CD4-positive, alpha-beta T cell treated with Interleukin-6 at 100 ng/mL for 8 hours (primary cell): ENCODE measurements around the gene LRP1.

ENCODE experiments used
- DNase-seq: peaks from one replicate; pipeline ENCODE4 v3.0.0-alpha.2; 2020; ENCODE audit warnings: mixed read lengths, low spot score

LRP1 gene

DNA sequence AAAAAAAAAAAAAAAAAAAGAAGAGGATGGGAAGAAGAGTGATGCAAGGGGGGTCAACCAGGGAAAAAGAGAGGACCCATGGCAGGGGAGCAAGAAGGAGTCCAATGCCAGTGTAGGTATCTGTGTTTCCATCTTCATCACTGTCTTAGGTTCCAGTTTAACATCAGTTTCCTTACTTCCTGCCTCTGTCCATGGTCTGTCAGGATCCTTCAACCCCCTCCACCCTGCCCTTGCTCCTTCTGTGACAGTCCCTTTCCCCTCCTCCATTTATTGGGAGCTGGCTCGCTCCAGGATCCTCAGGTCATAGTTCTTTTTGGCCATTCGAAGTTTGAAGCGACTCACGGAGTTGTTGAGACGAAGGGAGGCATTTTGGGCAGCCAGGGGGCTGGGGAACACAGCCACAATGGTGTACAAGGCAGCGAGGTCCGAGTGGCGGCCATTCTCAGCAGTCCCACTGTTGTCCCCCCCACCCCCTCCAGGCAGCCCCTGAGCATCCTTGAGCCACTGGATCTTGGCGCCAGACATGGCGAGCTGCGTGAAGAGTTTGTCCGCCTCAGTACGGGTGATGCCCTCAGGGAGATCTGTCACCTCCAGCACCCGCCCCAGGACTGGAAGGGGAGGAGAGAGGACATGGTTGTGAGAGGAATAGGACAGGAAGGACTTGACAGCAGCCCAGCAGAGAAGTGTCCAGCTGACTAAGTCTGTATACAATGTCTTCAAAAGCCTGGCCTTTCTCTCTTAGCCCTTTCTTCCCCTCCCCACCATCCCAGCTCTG, 126.4 kb downstream of the LRP1 start:
- DNase-seq = no peak

GRCh38 chr12:57255916-57256315, 127.6 kb downstream of the LRP1 start:
- no peak for DNase-seq

DNA sequence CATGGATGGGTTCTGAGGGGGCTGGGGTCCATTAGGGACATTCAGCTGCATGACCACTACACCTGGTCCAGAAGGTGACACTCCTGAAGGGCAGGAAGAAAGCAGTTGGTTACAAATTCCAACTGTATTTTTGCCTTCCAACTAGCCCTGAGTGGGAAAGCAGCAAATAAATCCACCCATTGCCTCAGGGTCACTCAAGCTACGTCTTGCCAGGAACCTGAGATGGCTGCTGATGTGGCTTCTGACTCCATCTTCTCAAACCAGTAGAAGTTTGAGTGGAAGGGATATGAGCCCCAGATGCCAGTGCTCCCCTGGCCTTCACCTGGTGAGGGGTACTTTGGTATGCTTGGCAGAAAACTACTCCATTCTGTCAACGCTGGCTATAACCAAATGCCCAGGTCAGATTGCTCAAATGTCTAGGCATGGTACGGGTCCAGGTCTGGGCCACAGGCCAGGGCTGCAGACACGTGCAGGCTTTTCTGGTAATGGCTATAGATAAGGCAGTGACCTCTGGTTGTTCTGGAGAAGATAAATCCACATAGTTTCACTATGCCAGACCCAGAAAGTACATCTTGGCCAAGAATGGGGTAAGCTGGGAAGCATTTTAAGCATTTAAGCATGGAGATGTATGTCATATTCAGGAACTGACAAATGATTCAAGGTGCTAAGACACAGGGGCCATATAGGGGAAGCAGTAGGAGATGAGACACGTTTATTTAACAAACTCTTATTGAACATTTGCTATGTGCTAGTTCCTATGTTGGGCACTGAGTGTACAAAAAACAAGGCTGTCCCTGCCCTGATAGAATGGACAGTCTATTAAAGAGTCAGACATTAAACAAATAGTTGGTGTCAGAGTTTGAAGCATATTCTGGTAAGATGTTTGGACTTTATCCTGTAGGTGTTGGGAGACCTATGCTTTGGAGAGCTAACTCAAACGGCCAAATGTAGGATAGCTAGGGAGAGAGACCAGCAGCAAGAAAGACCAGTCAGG, 131.0 kb downstream of the LRP1 start:
- no peak for DNase-seq

DNA sequence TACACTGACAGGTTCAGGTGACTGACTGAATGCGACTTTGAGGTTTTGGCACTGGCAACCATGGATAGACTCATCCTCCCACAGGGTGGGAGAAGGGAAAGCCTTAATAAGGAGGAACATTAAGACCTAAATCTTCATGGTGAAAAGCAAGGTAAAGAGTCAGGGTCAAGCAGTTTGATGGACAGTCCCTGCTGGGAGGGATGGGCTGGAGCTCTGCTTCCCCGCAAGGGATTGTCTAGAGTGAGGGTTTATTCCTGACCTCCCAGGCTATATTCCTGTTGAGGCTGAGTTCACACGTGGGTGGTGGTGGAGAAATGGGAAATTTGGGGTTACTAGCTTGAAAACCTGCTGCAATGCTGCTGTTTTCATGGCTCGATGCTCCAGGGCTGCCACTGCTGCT, 132.1 kb downstream of the LRP1 start:
- DNase-seq = no peak

- DNase-seq = no peak
These were observed 133.2 kb downstream of the LRP1 start for GRCh38 chr12:57261428-57261865.

DNA sequence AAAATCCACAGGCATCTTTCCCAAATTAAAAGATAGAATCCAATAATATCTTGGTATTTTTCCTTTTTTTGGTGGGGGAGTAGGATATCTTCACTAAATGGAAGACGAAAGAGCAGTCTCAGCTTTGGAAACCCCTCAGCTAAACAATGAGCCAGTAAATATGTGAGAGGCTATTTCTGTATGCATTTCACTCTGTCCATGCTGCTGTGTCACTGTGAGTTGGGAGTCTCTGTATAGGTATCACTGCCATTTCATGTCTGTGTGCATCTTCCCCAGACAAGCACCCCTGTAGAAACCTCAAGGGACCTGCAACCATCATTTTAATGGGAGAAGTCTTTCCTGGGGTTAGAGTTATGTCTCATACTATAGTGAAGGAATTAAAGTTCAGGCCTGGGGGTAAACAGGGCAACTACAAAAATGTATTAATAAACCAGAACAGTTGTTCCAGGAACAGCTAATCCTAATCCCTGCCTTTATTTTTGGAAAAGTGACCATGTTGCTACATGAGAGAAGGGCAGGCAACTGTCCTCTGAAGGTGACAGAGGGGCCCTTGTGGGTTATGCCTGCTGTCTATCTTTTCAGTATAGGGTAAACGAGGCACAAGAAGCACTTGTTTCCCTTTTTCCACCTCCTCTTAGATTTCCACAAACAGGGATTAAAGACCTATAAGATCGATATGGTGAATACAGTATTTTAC, 134.0 kb downstream of the LRP1 start:
- no peak for DNase-seq
